K562 (cell line): ENCODE measurements around the gene ERP27. TPM values are rescaled to one million over a fixed set of nuclear protein-coding genes. Genes with fewer than 3 reads are reported as not detected.

Source experiments
- ATF7 ChIP-seq: fragments of 450-650 bp; IDR thresholded peaks from 2 replicates; pipeline ENCODE4 v1.7.1; 2014; ENCODE audit warnings: mild to moderate bottlenecking, moderate library complexity
- CEBPB ChIP-seq: fragments of 450-650 bp; IDR thresholded peaks from 2 replicates; pipeline ENCODE4 v1.6.1; 2016; ENCODE audit warnings: missing genetic modification characterization, missing compliant biosample characterization
- GABPB2 ChIP-seq: fragments of 250-450 bp; sonication (Bioruptor Pico); conservative IDR thresholded peaks from 2 replicates; pipeline ENCODE4 v1.5.1; 2021; ENCODE audit warnings: mild to moderate bottlenecking
- HDAC8 ChIP-seq: fragments of 450-650 bp; IDR thresholded peaks from 2 replicates; pipeline ENCODE4 v1.6.1; 2016; ENCODE audit warnings: mild to moderate bottlenecking, missing genetic modification characterization, moderate library complexity, missing compliant biosample characterization
- ILK ChIP-seq: fragments of 450-650 bp; IDR thresholded peaks from 2 replicates; pipeline ENCODE4 v1.6.1; 2016; ENCODE audit warnings: missing genetic modification characterization, low read depth, mild to moderate bottlenecking, missing compliant biosample characterization, moderate library complexity, borderline replicate concordance
- KLF13 ChIP-seq: fragments of 450-650 bp; IDR thresholded peaks from 2 replicates; pipeline ENCODE4 v1.6.1; 2016; ENCODE audit warnings: missing genetic modification characterization, low read depth, mild to moderate bottlenecking, missing compliant biosample characterization, moderate library complexity, borderline replicate concordance
- KLF6 ChIP-seq: fragments of 250-450 bp; sonication (Bioruptor Pico); IDR thresholded peaks from 2 replicates; pipeline ENCODE4 v1.4.0; 2020; ENCODE audit warnings: mild to moderate bottlenecking, moderate library complexity, borderline replicate concordance
- MAZ ChIP-seq, 2 experiments: fragments of 450-650 bp in 1 of 2; sonication (generic) in 1 of 2; formaldehyde crosslinking; IDR thresholded peaks in 1 of 2; conservative IDR thresholded peaks in 1 of 2; 2 replicates each; pipeline versions ENCODE4 v1.4.0 to v1.5.0; 2020; ENCODE audit warnings: mild to moderate bottlenecking in 1 of 2, missing genetic modification reagents in 1 of 2
- MCM3 ChIP-seq: fragments of 450-650 bp; IDR thresholded peaks from 2 replicates; pipeline ENCODE4 v1.6.1; 2016
- NR4A1 ChIP-seq, 2 experiments: fragments of 250-450 bp in 1 of 2; fragments of 450-650 bp in 1 of 2; sonication (Bioruptor Pico) in 1 of 2; IDR thresholded peaks; 2 replicates each; pipeline versions ENCODE4 v1.4.0 to v1.6.1; 2016 to 2020; ENCODE audit warnings: mild to moderate bottlenecking in 2 of 2, missing compliant biosample characterization in 1 of 2, missing genetic modification characterization in 1 of 2, moderate library complexity in 1 of 2
- POLR2AphosphoS5 ChIP-seq: IDR thresholded peaks from 2 replicates; pipeline ENCODE4 v1.6.1; 2011; ENCODE audit warnings: mild to moderate bottlenecking, low read depth, low read length, moderate library complexity; ENCODE audit not compliant: control insufficient read depth, insufficient read depth
- SIX5 ChIP-seq, 2 experiments: IDR thresholded peaks; 2 replicates each; pipeline ENCODE4 v1.6.1; 2011; ENCODE audit warnings: low read length in 2 of 2, borderline replicate concordance in 1 of 2, low read depth in 1 of 2, mild to moderate bottlenecking in 1 of 2, moderate library complexity in 1 of 2; ENCODE audit not compliant: insufficient read depth in 1 of 2
- SPI1 ChIP-seq: IDR thresholded peaks from 2 replicates; pipeline ENCODE4 v1.6.1; 2011; ENCODE audit warnings: low read depth, low read length, control low read depth, borderline replicate concordance
- TCF7 ChIP-seq: sonication (generic); IDR thresholded peaks from 2 replicates; pipeline ENCODE4 v1.6.1; 2016; ENCODE audit warnings: antibody characterized with exemption, borderline replicate concordance
- TEAD1 ChIP-seq, 2 experiments: fragments of 450-650 bp in 1 of 2; sonication (generic) in 1 of 2; formaldehyde crosslinking; IDR thresholded peaks; 2 replicates each; pipeline versions ENCODE4 v1.4.0 to v1.8.0; 2020 to 2022; ENCODE audit warnings: mild to moderate bottlenecking in 2 of 2, missing genetic modification reagents in 1 of 2
- ZBTB7A ChIP-seq: IDR thresholded peaks from 2 replicates; pipeline ENCODE4 v1.6.1; 2011; ENCODE audit warnings: low read depth, mild to moderate bottlenecking, low read length, moderate library complexity, borderline replicate concordance; ENCODE audit not compliant: control insufficient read depth
- ZNF134 ChIP-seq: fragments of 250-450 bp; sonication (Bioruptor Pico); conservative IDR thresholded peaks from 2 replicates; pipeline ENCODE4 v1.4.0; 2020
- ZNF197 ChIP-seq: fragments of 200-800 bp; sonication (Bioruptor generic); IDR thresholded peaks from 2 replicates; pipeline ENCODE4 v1.6.1; 2016; ENCODE audit warnings: low read depth, missing genetic modification characterization, missing compliant biosample characterization
- ZNF23 ChIP-seq: fragments of 250-450 bp; sonication (Bioruptor Pico); IDR thresholded peaks from 2 replicates; pipeline ENCODE4 v1.4.0; 2020; ENCODE audit warnings: mild to moderate bottlenecking
- ZNF311 ChIP-seq: fragments of 250-450 bp; sonication (Bioruptor Pico); IDR thresholded peaks from 2 replicates; pipeline ENCODE4 v1.4.0; 2020; ENCODE audit warnings: mild to moderate bottlenecking, moderate library complexity
- ZNF551 ChIP-seq: fragments of 250-450 bp; sonication (Bioruptor Pico); IDR thresholded peaks from 2 replicates; pipeline ENCODE4 v1.5.0; 2021; ENCODE audit warnings: mild to moderate bottlenecking, moderate library complexity
- ZNF589 ChIP-seq: fragments of 200-800 bp; sonication (Bioruptor generic); IDR thresholded peaks from 2 replicates; pipeline ENCODE4 v1.6.1; 2016; ENCODE audit warnings: low read depth, missing genetic modification characterization, missing compliant biosample characterization
- ZNF668 ChIP-seq: fragments of 250-450 bp; sonication (Bioruptor Pico); IDR thresholded peaks from 2 replicates; pipeline ENCODE4 v1.8.0; 2022; ENCODE audit warnings: mild to moderate bottlenecking, inconsistent platforms
- polyA plus RNA-seq, 8 experiments: library from polyadenylated mRNA; depleted of rRNA in 4 of 8; stranded (reverse) in 5 of 8; unstranded in 3 of 8; fragments of >200 nt; fragmentation: Nextera tagmentation in 2 of 8; fragmentation: Illumina TruSeq in 1 of 8; extraction: Ambion mirVana in 2 of 8; extraction: Trizol in 1 of 8; gene quantifications; 2 replicates each; pipeline versions ENCODE4 v1.2.1 to v1.2.3, GENCODE V29; 2011 to 2014; ENCODE audit warnings: inconsistent platforms in 1 of 8, missing spikeins in 1 of 8
- total RNA-seq, 7 experiments: library from RNA; depleted of rRNA in 6 of 7; stranded (reverse); fragments of >200 nt in 6 of 7; fragmentation: Illumina TruSeq in 2 of 7; extraction: Trizol in 2 of 7; gene quantifications; 2 replicates each; pipeline versions ENCODE4 v1.2.1 to v1.2.3, GENCODE V29; 2011 to 2021; ENCODE audit warnings: low replicate concordance in 1 of 7
- TF ChIP-seq, protein P1 (sequence below): sonication (generic); formaldehyde crosslinking; IDR thresholded peaks from 2 replicates; pipeline ENCODE4 v1.9.0; 2022; ENCODE audit warnings: mild to moderate bottlenecking, missing genetic modification reagents
- TF ChIP-seq, protein P2 (sequence below): fragments of 450-650 bp; formaldehyde crosslinking; IDR thresholded peaks from 2 replicates; pipeline ENCODE4 v1.4.0; 2022; ENCODE audit warnings: missing genetic modification characterization
- TF ChIP-seq, protein P3 (sequence below), 2 experiments: fragments of 200-800 bp in 1 of 2; sonication (Bioruptor generic) in 1 of 2; sonication (generic) in 1 of 2; formaldehyde crosslinking in 1 of 2; IDR thresholded peaks in 1 of 2; conservative IDR thresholded peaks in 1 of 2; 2 replicates each; pipeline versions ENCODE4 v1.5.0 to v1.6.1; 2016 to 2020; ENCODE audit warnings: missing compliant biosample characterization in 1 of 2, missing genetic modification characterization in 1 of 2, missing genetic modification reagents in 1 of 2

Gene ERP27
- total and polyA plus RNA-seq, 9 of the 15 experiments (the other 6 are each of a cell fraction or from before 2014, with no cell fraction given) = 0.07 to 0.27 (median 0.11) TPM; not detected in 6

DNA sequence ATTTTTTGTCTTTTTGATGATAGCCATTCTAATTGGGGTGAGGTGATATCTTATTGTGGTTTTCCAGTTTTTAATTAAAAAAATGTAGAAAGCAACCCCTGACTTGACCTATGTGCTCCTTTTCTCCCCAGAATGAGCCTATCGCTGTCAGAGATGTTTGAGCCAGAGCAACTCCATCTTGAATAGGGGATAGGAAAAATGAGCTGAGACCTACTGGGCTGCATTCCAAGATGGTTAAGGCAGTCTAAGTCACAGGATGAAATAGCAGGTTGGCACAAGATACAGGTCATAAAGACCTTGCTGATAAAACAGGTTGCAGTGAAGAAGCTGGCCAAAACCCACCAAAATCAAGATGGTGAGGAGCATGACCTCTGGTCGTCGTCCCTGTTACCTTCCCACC lies 13.8 kb downstream of the ERP27 start (continued):
- TF ChIP-seq NR4A1 (CRISPR knock-in tag; IDR thresholded peaks at IDR 0.05) (no peak), NR4A1 (tag; IDR thresholded peaks at IDR 0.05) (peak; percentile 91), ZNF668 (CRISPR knock-in tag) (peak; percentile 67; the same call in 1 of the 2 replicates), ZNF311 (CRISPR knock-in tag) (peak; percentile 59; the same call in 1 of the 2 replicates), ZNF551 (CRISPR knock-in tag) (no peak), ZNF134 (CRISPR knock-in tag) (no peak), ZBTB7A (no peak), SPI1 (no peak), ZNF589 (CRISPR knock-in tag) (peak; percentile 26; the same call in 1 of the 2 replicates), MCM3 (no peak), ILK (tag) (peak; percentile 86), ATF7 (no peak), CEBPB (tag) (no peak), KLF13 (tag) (no peak), ZNF197 (CRISPR knock-in tag) (0 out of 2 replicates have a peak, but pooled peaks have one; percentile 34), GABPB2 (no peak), HDAC8 (peak; percentile 63; the same call in 1 of the 2 replicates), SIX5 (IDR thresholded peaks at IDR 0.05; ENCODE audit: borderline replicate concordance in 1 of 2, insufficient read depth in 1 of 2, low read depth in 1 of 2, low read length in 2 of 2) (no peak), ZNF23 (CRISPR knock-in tag) (no peak), KLF6 (CRISPR knock-in tag) (peak; percentile 62; the same call in 1 of the 2 replicates), POLR2AphosphoS5 (no peak), MAZ (CRISPR knock-in tag; conservative IDR thresholded peaks at IDR 0.05 in 1 of 2, IDR thresholded peaks at IDR 0.05 in 1 of 2) (no peak), TCF7 (no peak), TEAD1 (CRISPR knock-in tag; IDR thresholded peaks at IDR 0.05) (peak in 1 of 2 experiments; percentile 56; a peak in 1 of 4 replicates)
- TF ChIP-seq, protein P1, sequence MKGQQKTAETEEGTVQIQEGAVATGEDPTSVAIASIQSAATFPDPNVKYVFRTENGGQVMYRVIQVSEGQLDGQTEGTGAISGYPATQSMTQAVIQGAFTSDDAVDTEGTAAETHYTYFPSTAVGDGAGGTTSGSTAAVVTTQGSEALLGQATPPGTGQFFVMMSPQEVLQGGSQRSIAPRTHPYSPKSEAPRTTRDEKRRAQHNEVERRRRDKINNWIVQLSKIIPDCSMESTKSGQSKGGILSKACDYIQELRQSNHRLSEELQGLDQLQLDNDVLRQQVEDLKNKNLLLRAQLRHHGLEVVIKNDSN = no peak
- TF ChIP-seq, protein P2, sequence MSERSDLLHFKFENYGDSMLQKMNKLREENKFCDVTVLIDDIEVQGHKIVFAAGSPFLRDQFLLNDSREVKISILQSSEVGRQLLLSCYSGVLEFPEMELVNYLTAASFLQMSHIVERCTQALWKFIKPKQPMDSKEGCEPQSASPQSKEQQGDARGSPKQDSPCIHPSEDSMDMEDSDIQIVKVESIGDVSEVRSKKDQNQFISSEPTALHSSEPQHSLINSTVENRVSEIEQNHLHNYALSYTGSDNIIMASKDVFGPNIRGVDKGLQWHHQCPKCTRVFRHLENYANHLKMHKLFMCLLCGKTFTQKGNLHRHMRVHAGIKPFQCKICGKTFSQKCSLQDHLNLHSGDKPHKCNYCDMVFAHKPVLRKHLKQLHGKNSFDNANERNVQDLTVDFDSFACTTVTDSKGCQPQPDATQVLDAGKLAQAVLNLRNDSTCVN (CRISPR knock-in tag) = 0 out of 2 replicates have a peak, but pooled peaks have one; percentile 24
- TF ChIP-seq, protein P3, sequence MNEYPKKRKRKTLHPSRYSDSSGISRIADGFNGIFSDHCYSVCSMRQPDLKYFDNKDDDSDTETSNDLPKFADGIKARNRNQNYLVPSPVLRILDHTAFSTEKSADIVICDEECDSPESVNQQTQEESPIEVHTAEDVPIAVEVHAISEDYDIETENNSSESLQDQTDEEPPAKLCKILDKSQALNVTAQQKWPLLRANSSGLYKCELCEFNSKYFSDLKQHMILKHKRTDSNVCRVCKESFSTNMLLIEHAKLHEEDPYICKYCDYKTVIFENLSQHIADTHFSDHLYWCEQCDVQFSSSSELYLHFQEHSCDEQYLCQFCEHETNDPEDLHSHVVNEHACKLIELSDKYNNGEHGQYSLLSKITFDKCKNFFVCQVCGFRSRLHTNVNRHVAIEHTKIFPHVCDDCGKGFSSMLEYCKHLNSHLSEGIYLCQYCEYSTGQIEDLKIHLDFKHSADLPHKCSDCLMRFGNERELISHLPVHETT (CRISPR knock-in tag; conservative IDR thresholded peaks at IDR 0.05 in 1 of 2, IDR thresholded peaks at IDR 0.05 in 1 of 2) = peak in 1 of 2 experiments; percentile 62; a peak in 1 of 4 replicates
